D721Med (cell line): Measurements from ENCODE around the gene EFNA5.

Experiments
- DNase-seq: peaks from one replicate; pipeline ENCODE4 v3.0.0; 2011; ENCODE audit warnings: low spot score; ENCODE audit not compliant: insufficient read length
- FAIRE-seq: peaks from 2 replicates; lab custom pipeline; 2011; peaks lifted over from hg19 to GRCh38; lab: Jason Lieb, UNC
- TF ChIP-seq, protein P1 (sequence below): IDR thresholded peaks from 2 replicates; pipeline ENCODE4 v1.5.1; 2012; ENCODE audit warnings: mild to moderate bottlenecking, control low read depth; ENCODE audit not compliant: insufficient read depth; ENCODE audit errors: missing control alignments

EFNA5 gene

GRCh38 chr5:107633171-107633901 lies 37.4 kb downstream of the EFNA5 start:
- DNase-seq (no peak), FAIRE-seq (no peak)
- TF ChIP-seq, protein P1, sequence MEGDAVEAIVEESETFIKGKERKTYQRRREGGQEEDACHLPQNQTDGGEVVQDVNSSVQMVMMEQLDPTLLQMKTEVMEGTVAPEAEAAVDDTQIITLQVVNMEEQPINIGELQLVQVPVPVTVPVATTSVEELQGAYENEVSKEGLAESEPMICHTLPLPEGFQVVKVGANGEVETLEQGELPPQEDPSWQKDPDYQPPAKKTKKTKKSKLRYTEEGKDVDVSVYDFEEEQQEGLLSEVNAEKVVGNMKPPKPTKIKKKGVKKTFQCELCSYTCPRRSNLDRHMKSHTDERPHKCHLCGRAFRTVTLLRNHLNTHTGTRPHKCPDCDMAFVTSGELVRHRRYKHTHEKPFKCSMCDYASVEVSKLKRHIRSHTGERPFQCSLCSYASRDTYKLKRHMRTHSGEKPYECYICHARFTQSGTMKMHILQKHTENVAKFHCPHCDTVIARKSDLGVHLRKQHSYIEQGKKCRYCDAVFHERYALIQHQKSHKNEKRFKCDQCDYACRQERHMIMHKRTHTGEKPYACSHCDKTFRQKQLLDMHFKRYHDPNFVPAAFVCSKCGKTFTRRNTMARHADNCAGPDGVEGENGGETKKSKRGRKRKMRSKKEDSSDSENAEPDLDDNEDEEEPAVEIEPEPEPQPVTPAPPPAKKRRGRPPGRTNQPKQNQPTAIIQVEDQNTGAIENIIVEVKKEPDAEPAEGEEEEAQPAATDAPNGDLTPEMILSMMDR = no peak

- no peak for DNase-seq
- TF ChIP-seq, protein P1 = no peak
- no peak for FAIRE-seq
Observed at GRCh38 chr5:107631805-107632362, 38.9 kb downstream of the EFNA5 start.

- DNase-seq (no peak), FAIRE-seq (no peak)
- TF ChIP-seq, protein P1 = no peak
Observed at GRCh38 chr5:107630184-107630583, 40.6 kb downstream of the EFNA5 start.

GRCh38 chr5:107624235-107624634 lies 46.5 kb downstream of the EFNA5 start:
- FAIRE-seq (no peak), DNase-seq (no peak)
- TF ChIP-seq, protein P1 = no peak

- FAIRE-seq (no peak), DNase-seq (no peak)
- TF ChIP-seq, protein P1 = no peak
Observed at GRCh38 chr5:107621089-107621488, 49.6 kb downstream of the EFNA5 start.

DNA sequence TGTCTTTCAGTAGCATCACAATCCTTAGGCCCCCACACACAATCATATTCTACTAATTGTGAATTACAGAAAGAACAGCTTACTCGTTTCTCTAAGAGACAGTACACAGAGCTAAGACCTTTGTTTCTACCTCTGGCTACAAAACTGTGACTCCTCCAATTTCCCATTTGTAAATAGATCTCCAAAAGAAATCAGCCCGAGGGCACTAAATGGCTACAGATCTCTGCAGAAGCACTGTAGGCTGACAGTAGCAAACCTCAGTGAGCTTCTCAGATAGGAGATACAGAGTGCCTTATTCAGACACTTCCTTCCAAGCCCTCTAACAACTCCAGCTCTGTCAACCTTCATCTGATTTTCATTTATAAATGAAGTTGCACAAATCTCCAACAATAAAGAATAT lies 51.0 kb downstream of the EFNA5 start:
- FAIRE-seq = no peak
- TF ChIP-seq, protein P1 = no peak
- DNase-seq = no peak

DNA sequence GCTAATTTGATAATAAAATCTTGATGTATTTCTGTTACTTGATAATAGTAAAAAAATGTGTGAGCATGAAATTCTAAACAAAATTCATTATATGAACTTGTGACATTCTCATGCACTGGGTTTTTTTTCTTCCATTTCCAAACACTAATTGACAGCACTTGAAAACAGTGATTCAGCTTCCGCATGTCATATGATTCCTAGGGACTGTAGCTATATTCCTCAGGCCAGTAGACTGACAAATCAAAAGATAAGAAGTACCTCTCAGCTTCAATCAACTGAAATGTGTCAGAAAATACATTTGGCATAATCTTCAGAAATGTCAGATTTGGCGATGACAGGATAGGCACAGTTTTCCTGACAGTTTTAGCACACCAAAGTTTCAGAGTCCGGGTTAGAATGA lies 52.5 kb downstream of the EFNA5 start:
- TF ChIP-seq, protein P1 = no peak
- DNase-seq = no peak
- FAIRE-seq = no peak
